BLaER1 (cell line): ENCODE results near the gene SNX21.
"Not testable (repeated sequence)": the region's sequence is repeated elsewhere in the genome, so short reads cannot be mapped to it uniquely, and the experiment has no call there.

Experiments used
- H3K27ac ChIP-seq: shearing (Covaris generic); formaldehyde crosslinking; 2 replicates; pipeline ENCODE4 v1.8.1; 2022
- H3K27me3 ChIP-seq: shearing (Covaris generic); formaldehyde crosslinking; 2 replicates; pipeline ENCODE4 v1.8.1; 2022
- H3K36me3 ChIP-seq: shearing (Covaris generic); formaldehyde crosslinking; 2 replicates; pipeline ENCODE4 v1.8.1; 2022
- H3K4me1 ChIP-seq: shearing (Covaris generic); formaldehyde crosslinking; 2 replicates; pipeline ENCODE4 v1.8.1; 2022
- H3K4me2 ChIP-seq: shearing (Covaris generic); formaldehyde crosslinking; 2 replicates; pipeline ENCODE4 v1.8.1; 2022
- H3K4me3 ChIP-seq: shearing (Covaris generic); formaldehyde crosslinking; 2 replicates; pipeline ENCODE4 v1.8.1; 2022
- H3K9ac ChIP-seq: shearing (Covaris generic); formaldehyde crosslinking; 2 replicates; pipeline ENCODE4 v1.8.1; 2022
- H3K9me3 ChIP-seq: shearing (Covaris generic); formaldehyde crosslinking; 2 replicates; pipeline ENCODE4 v1.8.1; 2022
- H4K20me1 ChIP-seq: shearing (Covaris generic); formaldehyde crosslinking; 2 replicates; pipeline ENCODE4 v1.8.1; 2022
- Cebpa-rat ChIP-seq: shearing (Covaris generic); IDR thresholded peaks from 2 replicates; pipeline ENCODE4 v1.8.1; 2022

Gene SNX21

GRCh38 chr20:45873409-45874103, 40.0 kb downstream of the SNX21 start:
- Histone ChIP-seq H3K4me3 (no peak overlapping the region), H3K27me3 (no peaks in the 10 kb centered on the region), H3K9me3 (no peaks in the 10 kb centered on the region), H3K4me1 (no peaks in the 10 kb centered on the region), H3K36me3 (peaks cover 39% of the 10 kb centered on the region), H3K9ac (no peak overlapping the region), H4K20me1 (0 out of 2 replicates have a peak, but pooled peaks cover 11% of the 10 kb centered on the region), H3K4me2 (no peak overlapping the region), H3K27ac (no peak overlapping the region)
- no peak for TF ChIP-seq Cebpa-rat

- H3K36me3 ChIP-seq, result peaks cover 44% of the 10 kb centered on the region
- not testable (repeated sequence) for H3K4me3 ChIP-seq, H3K4me1 ChIP-seq, H3K27me3 ChIP-seq, H3K9ac ChIP-seq, H3K9me3 ChIP-seq, H3K4me2 ChIP-seq, H3K27ac ChIP-seq
- 0 out of 2 replicates have a peak, but pooled peaks cover 11% of the 10 kb centered on the region for H4K20me1 ChIP-seq
Observed at GRCh38 chr20:45874104-45874481, 40.5 kb downstream of the SNX21 start.

- Histone ChIP-seq H3K9me3 (no peaks in the 10 kb centered on the region), H3K27me3 (no peaks in the 10 kb centered on the region), H3K9ac (no peak overlapping the region), H3K4me3 (no peak overlapping the region), H4K20me1 (0 out of 2 replicates have a peak, but pooled peaks cover 11% of the 10 kb centered on the region), H3K36me3 (peaks cover 44% of the 10 kb centered on the region), H3K4me2 (no peak overlapping the region), H3K4me1 (no peaks in the 10 kb centered on the region), H3K27ac (no peak overlapping the region)
- no peak for TF ChIP-seq Cebpa-rat
Observed at GRCh38 chr20:45874576-45874975, 41.0 kb downstream of the SNX21 start.

- no peak overlapping the region for H3K4me2 ChIP-seq
- no peak overlapping the region for H3K9ac ChIP-seq
- H3K36me3 ChIP-seq, result peaks cover 51% of the 10 kb centered on the region
Observed at GRCh38 chr20:45878076-45878761, 44.6 kb downstream of the SNX21 start.

GRCh38 chr20:45880988-45881788, 47.6 kb downstream of the SNX21 start, which contains the start of gene ZSWIM1:
Gene ZSWIM1, plus strand, starts transcription at chr20:45881227. Its CDS starts 1,366 bp downstream, at chr20:45882593.
- Histone ChIP-seq H3K36me3 (peaks cover 80% of the 10 kb centered on the region), H3K9me3 (no peaks in the 10 kb centered on the region), H3K4me2 (peak within 1 kb of the TSS; percentile 88), H3K27ac (peak within 1 kb of the TSS; percentile 84), H4K20me1 (peaks cover 39% of the 10 kb centered on the region), H3K4me3 (peak within 1 kb of the TSS; percentile 73), H3K27me3 (no peaks in the 10 kb centered on the region), H3K9ac (peak within 1 kb of the TSS; percentile 84), H3K4me1 (peaks cover 28% of the 10 kb centered on the region)
- no peak for TF ChIP-seq Cebpa-rat

More at GRCh38 chr20:45878076-45878761, 44.6 kb downstream of the SNX21 start:
- TF ChIP-seq Cebpa-rat, result no peak
- H3K4me3 ChIP-seq, result no peak overlapping the region
- peaks cover 21% of the 10 kb centered on the region; the same call in 1 of the 2 replicates for H4K20me1 ChIP-seq
- no peaks in the 10 kb centered on the region for H3K27me3 ChIP-seq
- H3K9me3 ChIP-seq, result no peaks in the 10 kb centered on the region
- H3K27ac ChIP-seq, result no peak overlapping the region
- H3K4me1 ChIP-seq, result peaks cover 18% of the 10 kb centered on the region

GRCh38 chr20:45882469-45883099, 49.0 kb downstream of the SNX21 start:
- TF ChIP-seq Cebpa-rat, result no peak
- Histone ChIP-seq H3K27me3 (no peaks in the 10 kb centered on the region), H4K20me1 (peaks cover 43% of the 10 kb centered on the region), H3K27ac (no peak overlapping the region), H3K4me1 (peaks cover 28% of the 10 kb centered on the region), H3K4me2 (no peak overlapping the region; the same call in 1 of the 2 replicates), H3K9ac (0 out of 2 replicates have a peak overlapping the region, but pooled peaks have one; percentile 14), H3K36me3 (peaks cover 80% of the 10 kb centered on the region), H3K9me3 (no peaks in the 10 kb centered on the region), H3K4me3 (no peak overlapping the region)

GRCh38 chr20:45883100-45883469, 49.5 kb downstream of the SNX21 start:
- H4K20me1 ChIP-seq, result peaks cover 38% of the 10 kb centered on the region
- H3K27ac ChIP-seq, result no peak overlapping the region
- H3K9ac ChIP-seq, result no peak overlapping the region
- no peak for TF ChIP-seq Cebpa-rat
- H3K9me3 ChIP-seq, result no peaks in the 10 kb centered on the region
- H3K4me3 ChIP-seq, result no peak overlapping the region
- peaks cover 28% of the 10 kb centered on the region for H3K4me1 ChIP-seq
- no peak overlapping the region for H3K4me2 ChIP-seq
- H3K27me3 ChIP-seq, result no peaks in the 10 kb centered on the region
- H3K36me3 ChIP-seq, result peaks cover 76% of the 10 kb centered on the region

- Histone ChIP-seq H3K27ac (no peak overlapping the region), H4K20me1 (peaks cover 42% of the 10 kb centered on the region), H3K4me3 (no peak overlapping the region), H3K9ac (no peak overlapping the region), H3K36me3 (peaks cover 61% of the 10 kb centered on the region), H3K27me3 (no peaks in the 10 kb centered on the region), H3K9me3 (no peaks in the 10 kb centered on the region), H3K4me2 (no peak overlapping the region), H3K4me1 (peaks cover 47% of the 10 kb centered on the region)
- TF ChIP-seq Cebpa-rat, result no peak
Observed at GRCh38 chr20:45886590-45887345, 53.2 kb downstream of the SNX21 start.

- Histone ChIP-seq H3K9ac (no peak within 1 kb of the TSS), H3K4me3 (no peak within 1 kb of the TSS)
- no peak for TF ChIP-seq Cebpa-rat
Observed at GRCh38 chr20:45887346-45887715, 53.7 kb downstream of the SNX21 start, which contains the start of gene SPATA25. Gene SPATA25, minus strand, starts transcription at chr20:45887622. Its CDS starts 32 bp downstream, at chr20:45887590.

More at GRCh38 chr20:45887346-45887715, 53.7 kb downstream of the SNX21 start, which contains the start of gene SPATA25:
- Histone ChIP-seq H3K27me3 (no peaks in the 10 kb centered on the region), H3K4me2 (peak within 1 kb of the TSS; percentile 100; the same call in 1 of the 2 replicates), H3K27ac (no peak within 1 kb of the TSS), H3K36me3 (peaks cover 59% of the 10 kb centered on the region), H3K4me1 (peaks cover 47% of the 10 kb centered on the region), H4K20me1 (peaks cover 45% of the 10 kb centered on the region), H3K9me3 (no peaks in the 10 kb centered on the region)
